ENCODE measurements around the gene VAV1. TPM values are rescaled to one million over a fixed set of nuclear protein-coding genes. Genes with fewer than 3 reads are reported as not detected.

VAV1 gene
- total and polyA plus RNA-seq, 2 experiments from 2014 or later = 0.82 to 1.8 TPM

DNA sequence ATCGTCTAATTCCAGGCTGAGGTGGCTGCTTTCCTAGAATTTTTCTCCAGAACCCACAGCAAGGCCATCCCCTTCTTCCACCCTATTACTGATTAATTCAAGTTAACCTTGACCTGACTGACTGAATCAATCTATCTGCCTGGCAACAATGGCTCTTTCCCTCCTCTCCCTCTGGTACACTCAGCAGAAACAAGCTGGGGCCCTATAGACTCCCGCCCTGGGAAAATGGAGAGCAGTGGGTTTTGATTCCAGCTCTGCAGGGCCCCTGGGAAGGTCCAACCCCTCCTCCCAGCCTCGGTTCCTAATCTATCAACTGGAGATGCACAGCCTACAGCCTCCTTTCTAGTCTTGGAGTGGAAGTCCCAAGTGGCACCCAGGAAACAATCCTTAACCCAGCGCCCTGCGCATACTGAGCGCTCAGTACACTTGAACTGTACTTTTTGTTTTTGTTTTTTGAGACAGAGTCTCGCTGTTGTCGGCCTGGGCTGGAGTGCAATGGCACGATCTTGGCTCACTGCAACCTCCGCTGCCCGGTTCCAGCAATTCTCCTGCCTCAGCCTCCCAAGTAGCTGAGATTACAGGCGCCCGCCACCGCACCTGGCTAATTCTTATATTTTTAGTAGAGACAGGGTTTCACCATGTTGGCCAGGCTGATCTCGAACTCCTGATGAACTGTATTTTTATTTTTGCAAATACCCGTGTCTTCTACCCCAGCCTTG, 46.8 kb upstream of the VAV1 start:
- Histone ChIP-seq H3K79me2 (replicated peaks; ENCODE audit: insufficient read depth) (no peaks in the 10 kb centered on the region), H3K4me3 (no peak overlapping the region), H3K9me2 (ENCODE audit: insufficient read depth) (no peaks in the 10 kb centered on the region), H3K4me1 (ENCODE audit: insufficient read depth) (peaks cover 18% of the 10 kb centered on the region), H3K4me2 (no peak overlapping the region), H3K27me3 (ENCODE audit: insufficient read depth) (no peaks in the 10 kb centered on the region), H3F3A (replicated peaks; ENCODE audit: low read depth) (no peaks in the 10 kb centered on the region), H3K36me3 (ENCODE audit: insufficient read depth) (no peaks in the 10 kb centered on the region), H4K20me1 (replicated peaks; ENCODE audit: insufficient read depth) (0 out of 2 replicates have a peak, but pooled peaks cover 2% of the 10 kb centered on the region), H3K27ac (ENCODE audit: low read depth) (no peak overlapping the region), H2AFZ (no peak overlapping the region)
- peaks cover 5% of the 10 kb centered on the region for H3K9me3 Mint-ChIP-seq
- DNase-seq (ENCODE audit: low spot score) (no peak), ATAC-seq (no peak)
- peaks cover 6% of the 10 kb centered on the region for H3K4me1 Mint-ChIP-seq
- no peak overlapping the region for H3K27ac Mint-ChIP-seq
- peaks cover 7% of the 10 kb centered on the region for H3K27me3 Mint-ChIP-seq (ENCODE audit: insufficient read depth, low read depth, poor library complexity)
- no peak overlapping the region for H3K4me3 Mint-ChIP-seq
- TF ChIP-seq ZNF462 (CRISPR knock-in tag; IDR thresholded peaks at IDR 0.05) (no peak), JUNB (IDR thresholded peaks at IDR 0.05; ENCODE audit: unreplicated experiment) (no peak), ETS1 (IDR thresholded peaks at IDR 0.05) (no peak), NANOG (IDR thresholded peaks at IDR 0.05; ENCODE audit: borderline replicate concordance) (no peak), EZH2phosphoT487 (IDR thresholded peaks at IDR 0.05; ENCODE audit: unreplicated experiment) (no peak), CTCF (conservative IDR thresholded peaks at IDR 0.05; ENCODE audit: low read depth in 2 of 2) (no peak), ZNF114 (CRISPR knock-in tag; IDR thresholded peaks at IDR 0.05) (no peak), POLR2AphosphoS5 (IDR thresholded peaks at IDR 0.05; ENCODE audit: low read depth) (no peak), ZNF331 (CRISPR knock-in tag; IDR thresholded peaks at IDR 0.05; ENCODE audit: low read depth) (no peak), CREB1 (CRISPR knock-in tag; IDR thresholded peaks at IDR 0.05; ENCODE audit: low read depth) (no peak), EZH2 (IDR thresholded peaks at IDR 0.05; ENCODE audit: low read depth, unreplicated experiment) (no peak), STAT1 (IDR thresholded peaks at IDR 0.05; ENCODE audit: unreplicated experiment) (no peak)
- TF ChIP-seq, protein P1, sequence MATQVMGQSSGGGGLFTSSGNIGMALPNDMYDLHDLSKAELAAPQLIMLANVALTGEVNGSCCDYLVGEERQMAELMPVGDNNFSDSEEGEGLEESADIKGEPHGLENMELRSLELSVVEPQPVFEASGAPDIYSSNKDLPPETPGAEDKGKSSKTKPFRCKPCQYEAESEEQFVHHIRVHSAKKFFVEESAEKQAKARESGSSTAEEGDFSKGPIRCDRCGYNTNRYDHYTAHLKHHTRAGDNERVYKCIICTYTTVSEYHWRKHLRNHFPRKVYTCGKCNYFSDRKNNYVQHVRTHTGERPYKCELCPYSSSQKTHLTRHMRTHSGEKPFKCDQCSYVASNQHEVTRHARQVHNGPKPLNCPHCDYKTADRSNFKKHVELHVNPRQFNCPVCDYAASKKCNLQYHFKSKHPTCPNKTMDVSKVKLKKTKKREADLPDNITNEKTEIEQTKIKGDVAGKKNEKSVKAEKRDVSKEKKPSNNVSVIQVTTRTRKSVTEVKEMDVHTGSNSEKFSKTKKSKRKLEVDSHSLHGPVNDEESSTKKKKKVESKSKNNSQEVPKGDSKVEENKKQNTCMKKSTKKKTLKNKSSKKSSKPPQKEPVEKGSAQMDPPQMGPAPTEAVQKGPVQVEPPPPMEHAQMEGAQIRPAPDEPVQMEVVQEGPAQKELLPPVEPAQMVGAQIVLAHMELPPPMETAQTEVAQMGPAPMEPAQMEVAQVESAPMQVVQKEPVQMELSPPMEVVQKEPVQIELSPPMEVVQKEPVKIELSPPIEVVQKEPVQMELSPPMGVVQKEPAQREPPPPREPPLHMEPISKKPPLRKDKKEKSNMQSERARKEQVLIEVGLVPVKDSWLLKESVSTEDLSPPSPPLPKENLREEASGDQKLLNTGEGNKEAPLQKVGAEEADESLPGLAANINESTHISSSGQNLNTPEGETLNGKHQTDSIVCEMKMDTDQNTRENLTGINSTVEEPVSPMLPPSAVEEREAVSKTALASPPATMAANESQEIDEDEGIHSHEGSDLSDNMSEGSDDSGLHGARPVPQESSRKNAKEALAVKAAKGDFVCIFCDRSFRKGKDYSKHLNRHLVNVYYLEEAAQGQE (IDR thresholded peaks at IDR 0.05; ENCODE audit: unreplicated experiment) = no peak
- H3K36me3 Mint-ChIP-seq (ENCODE audit: low read depth) = no peaks in the 10 kb centered on the region; the same call in 2 of the 3 replicates

Data from GM23338 (cell line).